GM15510 (cell line): Measurements from ENCODE around the gene ERC2.

Source experiments
- POLR2A ChIP-seq: IDR thresholded peaks from 3 replicates; pipeline ENCODE4 v1.6.1; 2011; ENCODE audit warnings: borderline replicate concordance; ENCODE audit not compliant: insufficient read length; ENCODE audit errors: extremely low read depth

Gene ERC2

GRCh38 chr3:56269755-56270535, 198.3 kb downstream of the ERC2 start:
- no peak for TF ChIP-seq POLR2A

- no peak for TF ChIP-seq POLR2A
Observed at GRCh38 chr3:56268616-56269383, 199.5 kb downstream of the ERC2 start.

- TF ChIP-seq POLR2A, result no peak
Observed at GRCh38 chr3:56260262-56260661, 208.0 kb downstream of the ERC2 start.

- no peak for TF ChIP-seq POLR2A
Observed at GRCh38 chr3:56257826-56258225, 210.4 kb downstream of the ERC2 start.

- TF ChIP-seq POLR2A, result no peak
Observed at GRCh38 chr3:56254835-56255234, 213.4 kb downstream of the ERC2 start.

GRCh38 chr3:56253941-56254665, 214.2 kb downstream of the ERC2 start:
- no peak for TF ChIP-seq POLR2A

GRCh38 chr3:56251343-56251945, 216.8 kb downstream of the ERC2 start:
- no peak for TF ChIP-seq POLR2A

GRCh38 chr3:56248021-56248420, 220.2 kb downstream of the ERC2 start:
- TF ChIP-seq POLR2A, result no peak

- no peak for TF ChIP-seq POLR2A
Observed at GRCh38 chr3:56238299-56238698, 230.0 kb downstream of the ERC2 start.

GRCh38 chr3:56233742-56234141, 234.5 kb downstream of the ERC2 start:
- no peak for TF ChIP-seq POLR2A

GRCh38 chr3:56229311-56229710, 239.0 kb downstream of the ERC2 start:
- TF ChIP-seq POLR2A, result no peak

- TF ChIP-seq POLR2A, result no peak
Observed at GRCh38 chr3:56222866-56223265, 245.4 kb downstream of the ERC2 start.

GRCh38 chr3:56219894-56220805, 248.1 kb downstream of the ERC2 start:
- TF ChIP-seq POLR2A, result no peak
